ENCODE results near the gene TRIM6. TPM values are rescaled to one million over a fixed set of nuclear protein-coding genes. Genes with fewer than 3 reads are reported as not detected.

The TRIM6 gene
- total RNA-seq, 2 experiments from 2014 or later: not detected

DNA sequence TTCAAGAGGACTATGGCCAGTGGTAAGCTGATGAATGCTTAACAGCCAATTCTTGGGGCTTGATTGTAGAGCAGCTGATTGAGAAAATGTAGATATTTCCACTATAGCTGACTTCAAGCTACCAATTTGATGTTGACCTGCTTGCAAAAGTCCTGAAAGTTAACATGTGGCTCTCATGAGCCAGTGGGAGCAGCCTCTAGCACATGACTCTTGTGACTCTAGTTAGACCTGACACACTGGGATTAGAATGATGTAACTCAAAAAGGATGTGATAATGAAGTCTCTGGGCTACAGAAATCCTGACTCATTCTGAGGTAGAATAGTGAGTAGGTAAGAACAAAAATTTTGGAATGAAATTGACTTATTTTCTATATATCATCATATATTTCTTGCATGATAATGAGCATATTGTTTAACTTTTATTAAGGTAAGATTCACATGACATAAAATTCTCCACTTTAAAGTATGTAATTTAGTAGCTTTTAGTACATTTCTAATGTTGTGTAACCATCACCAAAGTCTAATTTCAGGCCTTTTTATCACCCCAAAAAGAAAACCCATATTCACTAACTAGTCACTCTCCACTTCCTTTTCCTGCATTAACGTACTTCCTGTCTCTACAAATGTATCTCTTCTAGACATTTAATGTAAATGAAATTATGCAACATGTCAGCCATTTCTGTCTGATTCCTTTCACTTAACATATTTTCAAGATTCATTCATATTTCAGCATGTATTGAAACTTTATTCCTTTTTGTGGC lies 32.0 kb upstream of the TRIM6 start:
- Histone ChIP-seq H3K4me1 (ENCODE audit: insufficient read depth, low read length, poor library complexity, severe bottlenecking) (peaks cover 4% of the 10 kb centered on the region), H3K9me2 (ENCODE audit: insufficient read depth, low read length) (no peaks in the 10 kb centered on the region), H3K4me2 (ENCODE audit: low read length) (no peak overlapping the region), H3K36me3 (ENCODE audit: insufficient read depth, low read length) (no peaks in the 10 kb centered on the region), H2AFZ (ENCODE audit: low read length) (peak overlapping the region; percentile 62; the same call in 1 of the 2 replicates), H3K27ac (ENCODE audit: low read depth, low read length, poor library complexity, severe bottlenecking) (no peak overlapping the region), H3K79me2 (ENCODE audit: insufficient read depth, low read depth, low read length) (no peaks in the 10 kb centered on the region), H4K20me1 (ENCODE audit: insufficient read depth, low read length) (no peaks in the 10 kb centered on the region), H3K4me3 (ENCODE audit: low read depth, low read length, poor library complexity, severe bottlenecking) (no peak overlapping the region), H3K9me3 (ENCODE audit: low read length) (no peaks in the 10 kb centered on the region; the same call in 1 of the 2 replicates)
- peak; percentile 1 for DNase-seq (ENCODE audit: low spot score)
- BruUV-seq (replicated peaks): no TSS peak
- CTCF ChIA-PET (ENCODE audit: unreplicated experiment): no interaction called here
- POLR2A ChIA-PET: no interaction called here
- TF ChIP-seq, protein P1, sequence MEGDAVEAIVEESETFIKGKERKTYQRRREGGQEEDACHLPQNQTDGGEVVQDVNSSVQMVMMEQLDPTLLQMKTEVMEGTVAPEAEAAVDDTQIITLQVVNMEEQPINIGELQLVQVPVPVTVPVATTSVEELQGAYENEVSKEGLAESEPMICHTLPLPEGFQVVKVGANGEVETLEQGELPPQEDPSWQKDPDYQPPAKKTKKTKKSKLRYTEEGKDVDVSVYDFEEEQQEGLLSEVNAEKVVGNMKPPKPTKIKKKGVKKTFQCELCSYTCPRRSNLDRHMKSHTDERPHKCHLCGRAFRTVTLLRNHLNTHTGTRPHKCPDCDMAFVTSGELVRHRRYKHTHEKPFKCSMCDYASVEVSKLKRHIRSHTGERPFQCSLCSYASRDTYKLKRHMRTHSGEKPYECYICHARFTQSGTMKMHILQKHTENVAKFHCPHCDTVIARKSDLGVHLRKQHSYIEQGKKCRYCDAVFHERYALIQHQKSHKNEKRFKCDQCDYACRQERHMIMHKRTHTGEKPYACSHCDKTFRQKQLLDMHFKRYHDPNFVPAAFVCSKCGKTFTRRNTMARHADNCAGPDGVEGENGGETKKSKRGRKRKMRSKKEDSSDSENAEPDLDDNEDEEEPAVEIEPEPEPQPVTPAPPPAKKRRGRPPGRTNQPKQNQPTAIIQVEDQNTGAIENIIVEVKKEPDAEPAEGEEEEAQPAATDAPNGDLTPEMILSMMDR (conservative IDR thresholded peaks at IDR 0.05; ENCODE audit: low read length): no peak
- TF ChIP-seq EZH2phosphoT487 (IDR thresholded peaks at IDR 0.05; ENCODE audit: borderline replicate concordance, low read depth, low read length): no peak
- intact Hi-C loops (cut with micrococcal nuclease; ENCODE audit: unreplicated experiment): no loop called here

DNA sequence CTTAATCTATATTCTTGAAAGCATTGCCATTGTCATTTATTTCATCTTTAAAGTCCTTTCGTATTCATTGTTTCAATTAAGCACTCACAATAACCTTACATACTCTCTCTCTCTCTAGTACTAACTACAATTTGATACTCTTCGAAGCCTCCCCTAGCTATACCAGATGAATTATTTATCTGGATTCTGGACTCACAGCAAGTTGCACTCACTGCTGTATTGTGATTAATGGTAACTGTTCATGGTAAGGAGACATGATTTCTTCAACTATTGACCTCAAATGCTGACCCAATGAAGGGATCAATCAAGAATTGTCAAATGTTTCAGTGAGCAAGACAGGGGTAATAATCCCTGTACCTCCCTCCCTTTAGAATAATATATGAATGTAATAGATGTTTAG lies 21.8 kb upstream of the TRIM6 start:
- Histone ChIP-seq H3K4me2 (ENCODE audit: low read length) (no peak overlapping the region), H4K20me1 (ENCODE audit: insufficient read depth, low read length) (no peaks in the 10 kb centered on the region), H3K4me1 (ENCODE audit: insufficient read depth, low read length, poor library complexity, severe bottlenecking) (no peaks in the 10 kb centered on the region), H3K79me2 (ENCODE audit: insufficient read depth, low read depth, low read length) (no peaks in the 10 kb centered on the region), H3K9me2 (ENCODE audit: insufficient read depth, low read length) (no peaks in the 10 kb centered on the region), H3K36me3 (ENCODE audit: insufficient read depth, low read length) (no peaks in the 10 kb centered on the region), H3K4me3 (ENCODE audit: low read depth, low read length, poor library complexity, severe bottlenecking) (no peak overlapping the region), H3K27ac (ENCODE audit: low read depth, low read length, poor library complexity, severe bottlenecking) (no peak overlapping the region), H2AFZ (ENCODE audit: low read length) (no peak overlapping the region), H3K9me3 (ENCODE audit: low read length) (no peaks in the 10 kb centered on the region)
- BruUV-seq (replicated peaks): no TSS peak
- intact Hi-C loops (cut with micrococcal nuclease; ENCODE audit: unreplicated experiment): no loop called here
- ChIA-PET POLR2A (no interaction called here), CTCF (ENCODE audit: unreplicated experiment) (no interaction called here)
- TF ChIP-seq EZH2phosphoT487 (IDR thresholded peaks at IDR 0.05; ENCODE audit: borderline replicate concordance, low read depth, low read length): no peak
- TF ChIP-seq, protein P1 (conservative IDR thresholded peaks at IDR 0.05; ENCODE audit: low read length): no peak
- DNase-seq (ENCODE audit: low spot score): no peak

DNA sequence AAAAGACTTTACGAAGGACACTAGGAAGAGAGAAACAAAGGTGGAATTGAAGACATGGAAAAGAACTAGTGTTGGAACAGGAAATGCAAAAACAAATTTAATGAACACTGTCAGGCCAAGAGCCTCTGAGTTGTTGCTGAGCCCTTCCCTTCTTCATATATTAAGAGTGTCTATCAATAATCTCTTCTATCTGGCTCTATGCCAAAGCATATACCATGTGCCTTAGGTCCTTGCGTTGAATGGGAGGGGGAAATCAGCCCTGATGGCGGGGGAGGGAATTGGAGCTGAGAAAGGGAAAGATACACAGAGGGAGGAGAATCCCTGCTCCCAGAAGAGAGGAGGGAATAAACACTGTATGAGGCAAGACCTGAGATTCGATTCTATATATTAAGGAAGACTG lies 21.3 kb upstream of the TRIM6 start:
- BruUV-seq (replicated peaks): no TSS peak
- Histone ChIP-seq H3K4me3 (ENCODE audit: low read depth, low read length, poor library complexity, severe bottlenecking) (no peak overlapping the region), H3K36me3 (ENCODE audit: insufficient read depth, low read length) (no peaks in the 10 kb centered on the region), H3K4me1 (ENCODE audit: insufficient read depth, low read length, poor library complexity, severe bottlenecking) (no peaks in the 10 kb centered on the region), H3K27ac (ENCODE audit: low read depth, low read length, poor library complexity, severe bottlenecking) (no peak overlapping the region), H3K79me2 (ENCODE audit: insufficient read depth, low read depth, low read length) (no peaks in the 10 kb centered on the region), H3K9me3 (ENCODE audit: low read length) (no peaks in the 10 kb centered on the region), H2AFZ (ENCODE audit: low read length) (no peak overlapping the region), H3K4me2 (ENCODE audit: low read length) (no peak overlapping the region), H4K20me1 (ENCODE audit: insufficient read depth, low read length) (no peaks in the 10 kb centered on the region), H3K9me2 (ENCODE audit: insufficient read depth, low read length) (no peaks in the 10 kb centered on the region)
- intact Hi-C loops (cut with micrococcal nuclease; ENCODE audit: unreplicated experiment): no loop called here
- TF ChIP-seq, protein P1 (conservative IDR thresholded peaks at IDR 0.05; ENCODE audit: low read length): no peak
- ChIA-PET CTCF (ENCODE audit: unreplicated experiment) (no interaction called here), POLR2A (no interaction called here)
- no peak for DNase-seq (ENCODE audit: low spot score)
